ENCODE measurements around the gene ZNF320.

GRCh38 chr19:52936954-52937325 is 39.5 kb upstream of the ZNF320 start:
- TF ChIP-seq CTCF (IDR thresholded peaks at IDR 0.05) (no peak), EZH2 (IDR thresholded peaks at IDR 0.05) (no peak), EZH2phosphoT487 (IDR thresholded peaks at IDR 0.05) (no peak)

Measured in neural progenitor cell (in vitro differentiated cells).